IMR-90 (cell line): ENCODE data around the gene ZC3H7B. TPM values are rescaled to one million over a fixed set of nuclear protein-coding genes. Genes with fewer than 3 reads are reported as not detected.

Experiments used
- ATAC-seq: fragments of 200-7000 bp; cut with Tn5 transposase; 2 replicates; pipeline ENCODE4 v1.9.1; 2020; ENCODE audit warnings: low read depth, mild to moderate bottlenecking, moderate library complexity
- BruUV-seq: library from RNA; stranded (reverse); fragments of 400-500 nt; replicated peaks from 2 replicates; lab custom pipeline; 2021; lab: Mats Ljungman, UMichigan
- CTCF ChIA-PET: fragments of 300-600 bp; formaldehyde crosslinking; extraction: SDS; loops from one replicate; lab custom pipeline; 2021; ENCODE audit warnings: antibody characterized with exemption; lab: Yijun Ruan, JAX
- POLR2A ChIA-PET: fragments of 300-600 bp; sonication (Branson Sonifier 250); formaldehyde crosslinking; loops from one replicate; lab custom pipeline; 2022; ENCODE audit warnings: antibody characterized with exemption; ENCODE audit not compliant: unreplicated experiment; lab: Charles Lee
- DNase-seq: peaks from one replicate; pipeline ENCODE4 v3.0.0; 2013
- H2AFZ ChIP-seq: replicated peaks from 2 replicates; pipeline ENCODE3; 2013; ENCODE audit warnings: low read length, mild to moderate bottlenecking; ENCODE audit not compliant: poor library complexity
- H2AK5ac ChIP-seq: 2 replicates; pipeline ENCODE4 v1.6.1; 2013; ENCODE audit warnings: low read depth, low read length, inconsistent platforms
- H2AK9ac ChIP-seq: replicated peaks from 2 replicates; pipeline ENCODE3; 2013; ENCODE audit warnings: mild to moderate bottlenecking, low read depth, low read length, moderate library complexity; ENCODE audit not compliant: poor library complexity
- H2BK120ac ChIP-seq: 2 replicates; pipeline ENCODE4 v1.6.1; 2013; ENCODE audit warnings: low read depth, low read length, inconsistent platforms
- H2BK15ac ChIP-seq: 3 replicates; pipeline ENCODE4 v1.6.1; 2013; ENCODE audit warnings: low read depth, low read length, inconsistent platforms
- H2BK20ac ChIP-seq: 2 replicates; pipeline ENCODE4 v1.6.1; 2013; ENCODE audit warnings: low read depth, mild to moderate bottlenecking, inconsistent platforms, low read length, moderate library complexity
- H2BK5ac ChIP-seq: 2 replicates; pipeline ENCODE4 v1.6.1; 2013; ENCODE audit warnings: mild to moderate bottlenecking, low read depth, low read length, inconsistent platforms; ENCODE audit not compliant: poor library complexity, severe bottlenecking
- H3K14ac ChIP-seq: replicated peaks from 2 replicates; pipeline ENCODE4 v1.6.1; 2013; ENCODE audit warnings: low read depth, low read length, inconsistent platforms
- H3K18ac ChIP-seq: 2 replicates; pipeline ENCODE4 v1.6.1; 2013; ENCODE audit warnings: low read depth, low read length, control low read depth
- H3K23ac ChIP-seq: 2 replicates; pipeline ENCODE4 v1.6.1; 2013; ENCODE audit warnings: low read depth, low read length, inconsistent platforms
- H3K27ac ChIP-seq: 2 replicates; pipeline ENCODE4 v1.5.1; 2013; ENCODE audit warnings: mild to moderate bottlenecking, control low read depth, low read length; ENCODE audit not compliant: insufficient read depth
- H3K27me3 ChIP-seq: 2 replicates; pipeline ENCODE4 v1.6.1; 2013; ENCODE audit warnings: low read length; ENCODE audit not compliant: control insufficient read depth, insufficient read depth
- H3K36me3 ChIP-seq: 2 replicates; pipeline ENCODE4 v1.6.1; 2013; ENCODE audit warnings: low read length, mixed read lengths; ENCODE audit not compliant: control insufficient read depth, insufficient read depth
- H3K4ac ChIP-seq: 2 replicates; pipeline ENCODE4 v1.6.1; 2013; ENCODE audit warnings: low read depth, low read length, inconsistent platforms
- H3K4me1 ChIP-seq: 2 replicates; pipeline ENCODE4 v1.6.1; 2013; ENCODE audit warnings: low read length, mixed read lengths; ENCODE audit not compliant: control insufficient read depth, insufficient read depth
- H3K4me2 ChIP-seq: 2 replicates; pipeline ENCODE4 v1.6.1; 2013; ENCODE audit warnings: low read depth, mild to moderate bottlenecking, control low read depth, low read length, moderate library complexity
- H3K4me3 ChIP-seq: 2 replicates; pipeline ENCODE4 v1.5.1; 2013; ENCODE audit warnings: low read depth, mild to moderate bottlenecking, control low read depth, low read length, moderate library complexity; ENCODE audit not compliant: insufficient read depth
- H3K56ac ChIP-seq: 2 replicates; pipeline ENCODE4 v1.6.1; 2013; ENCODE audit warnings: low read length, inconsistent platforms; ENCODE audit not compliant: insufficient read depth; ENCODE audit errors: extremely low read depth
- H3K79me1 ChIP-seq, 2 experiments: 2 replicates each; pipeline ENCODE4 v1.6.1; 2013; ENCODE audit warnings: low read length in 2 of 2, inconsistent platforms in 1 of 2, low read depth in 1 of 2
- H3K9ac ChIP-seq: 2 replicates; pipeline ENCODE4 v1.6.1; 2013; ENCODE audit warnings: low read depth, low read length, control low read depth
- H3K9me1 ChIP-seq: 2 replicates; pipeline ENCODE4 v1.6.1; 2013; ENCODE audit warnings: low read length, inconsistent platforms; ENCODE audit not compliant: insufficient read depth
- H3K9me3 ChIP-seq: 2 replicates; pipeline ENCODE4 v1.6.1; 2013; ENCODE audit warnings: low read length; ENCODE audit not compliant: control insufficient read depth, insufficient read depth
- H4K20me1 ChIP-seq: 2 replicates; pipeline ENCODE4 v1.6.1; 2013; ENCODE audit warnings: low read length, inconsistent platforms; ENCODE audit not compliant: insufficient read depth
- H4K5ac ChIP-seq: 2 replicates; pipeline ENCODE4 v1.6.1; 2013; ENCODE audit warnings: mild to moderate bottlenecking, low read depth, low read length, control low read depth
- H4K8ac ChIP-seq, 2 experiments: 2 replicates each; pipeline ENCODE4 v1.6.1; 2013; ENCODE audit warnings: low read depth in 2 of 2, low read length in 2 of 2, control low read depth in 1 of 2, inconsistent platforms in 1 of 2
- H4K91ac ChIP-seq: 2 replicates; pipeline ENCODE4 v1.6.1; 2013; ENCODE audit warnings: low read depth, low read length, inconsistent platforms; ENCODE audit not compliant: insufficient read depth
- CEBPB ChIP-seq: IDR thresholded peaks from 2 replicates; pipeline ENCODE4 v1.6.1; 2012; ENCODE audit warnings: low read depth, low read length, improper control_type of control experiment
- CHD1 ChIP-seq: IDR thresholded peaks from 2 replicates; pipeline ENCODE4 v1.6.1; 2012; ENCODE audit warnings: low read depth, low read length, improper control_type of control experiment
- RAD21 ChIP-seq: IDR thresholded peaks from 2 replicates; pipeline ENCODE4 v1.6.1; 2012; ENCODE audit warnings: low read length, improper control_type of control experiment
- WGBS, 2 experiments: methylation state at CpG; one replicate each; pipeline versions ENCODE4 v1.1.5 to v1.1.7; 2013; ENCODE audit warnings: missing lambda C conversion rate in 2 of 2; ENCODE audit not compliant: insufficient read length in 1 of 2; ENCODE audit errors: extremely low coverage in 2 of 2; 5-methylcytosine and 5-hydroxymethylcytosine counted together
- dilution Hi-C: fragments of 300-500 bp; cut with HindIII; formaldehyde crosslinking; loops from one replicate; pipeline ENCODE4 v1.14.3; 2018; ENCODE audit warnings: low sequenced_read_pairs; ENCODE audit not compliant: unreplicated experiment
- in situ Hi-C: fragments of 300-500 bp; cut with MboI; formaldehyde crosslinking; loops from 3 replicates; pipeline ENCODE4 v1.14.3; 2019; ENCODE audit warnings: low sequenced_read_pairs, inconsistent platforms, mixed read lengths
- intact Hi-C: fragments of 100-400 bp; cut with micrococcal nuclease; formaldehyde crosslinking; loops from 2 replicates; pipeline ENCODE4 v1.10.0; 2022
- polyA plus RNA-seq, 3 experiments: library from polyadenylated mRNA; depleted of rRNA; stranded (reverse); fragments of >200 nt; gene quantifications; 2 replicates each; pipeline ENCODE4 v1.2.3, GENCODE V29; 2012; ENCODE audit warnings: low replicate concordance in 1 of 3
- total RNA-seq: library from RNA; depleted of rRNA; stranded (reverse); fragments of >200 nt; gene quantifications from 2 replicates; pipeline ENCODE4 v1.2.3, GENCODE V29; 2012

Gene ZC3H7B
- total and polyA plus RNA-seq, 2 of the 4 experiments (the other 2 are of a cell fraction) = 37.6 to 72.3 TPM

GRCh38 chr22:41302021-41302767, 869 bp downstream of the ZC3H7B start:
- in situ Hi-C loops (no loop called here), dilution Hi-C loops (no loop called here), intact Hi-C loops (no loop called here)
- Histone ChIP-seq H3K14ac (peak overlapping the region; percentile 96), H4K20me1 (peaks cover 22% of the 10 kb centered on the region), H3K9me3 (no peaks in the 10 kb centered on the region), H2BK120ac (peak overlapping the region; percentile 91), H3K79me1 (peaks cover 6 to 38% of the 10 kb centered on the region in 2 experiments; a peak in 3 of 4 replicates), H2AFZ (peak overlapping the region; percentile 72), H2BK20ac (no peak overlapping the region), H3K9me1 (peaks cover 4% of the 10 kb centered on the region), H3K27ac (peak overlapping the region; percentile 92), H3K23ac (peak overlapping the region; percentile 98), H4K91ac (peak overlapping the region; percentile 91), H3K4ac (peak overlapping the region; percentile 97), H2AK9ac (peak overlapping the region; percentile 63), H3K56ac (peak overlapping the region; percentile 98), H3K36me3 (peaks cover 6% of the 10 kb centered on the region), H3K4me1 (peaks cover 13% of the 10 kb centered on the region), H3K4me2 (peak overlapping the region; percentile 99), H3K9ac (peak overlapping the region; percentile 98), H4K8ac (peak overlapping the region; percentile 82 to 89), H2AK5ac (peak overlapping the region; percentile 95), H3K18ac (peak overlapping the region; percentile 70), H2BK5ac (peak overlapping the region; percentile 71), H4K5ac (peak overlapping the region; percentile 96), H3K27me3 (no peaks in the 10 kb centered on the region), H3K4me3 (peak overlapping the region; percentile 75), H2BK15ac (peak overlapping the region; percentile 42; the same call in 2 of the 3 replicates)
- ChIA-PET POLR2A (no interaction called here), CTCF (interaction anchor here (0.6 to 0.7 kb wide), 2 partner anchors 9 to 79 kb away, joined by 3 read pairs; partner anchors contain the start of gene TEF)
- ATAC-seq = peak; percentile 19
- WGBS, 2 experiments = 0% methylated on average over 17 of the region's 60 CpGs; no CpG with 5 or more reads in 1 of the 2 experiments
- DNase-seq = no peak
- no TSS peak for BruUV-seq
- TF ChIP-seq CEBPB (no peak), CHD1 (peak; percentile 87), RAD21 (no peak)
